GM08714 (cell line): Measurements from ENCODE around the gene TPTE.
"Not testable (repeated sequence)": the region's sequence is repeated elsewhere in the genome, so short reads cannot be mapped to it uniquely, and the experiment has no call there.

ENCODE experiments used
- H3K4me3 ChIP-seq: fragments of 200-500 bp; sonication (Bioruptor generic); 2 replicates; pipeline ENCODE4 v1.5.1; 2014; ENCODE audit warnings: mild to moderate bottlenecking, low read length, inconsistent platforms
- ZNF274 ChIP-seq: IDR thresholded peaks from 2 replicates; pipeline ENCODE4 v1.6.1; 2012; ENCODE audit warnings: mild to moderate bottlenecking, low read depth, low read length

The TPTE gene

GRCh38 chr21:10575311-10575667 is 53.9 kb downstream of the TPTE start:
- TF ChIP-seq ZNF274: no peak
- no peak overlapping the region for H3K4me3 ChIP-seq

GRCh38 chr21:10578910-10579309 is 57.5 kb downstream of the TPTE start:
- H3K4me3 ChIP-seq: not testable (repeated sequence)

GRCh38 chr21:10589115-10589514 is 67.7 kb downstream of the TPTE start:
- H3K4me3 ChIP-seq: not testable (repeated sequence)

- H3K4me3 ChIP-seq: not testable (repeated sequence)
Measured at GRCh38 chr21:10607074-10607473, 85.7 kb downstream of the TPTE start.

GRCh38 chr21:10614285-10614684 is 92.9 kb downstream of the TPTE start:
- not testable (repeated sequence) for H3K4me3 ChIP-seq

- H3K4me3 ChIP-seq: not testable (repeated sequence)
Measured at GRCh38 chr21:10616061-10616460, 94.7 kb downstream of the TPTE start.

- no peak for TF ChIP-seq ZNF274
- no peak overlapping the region for H3K4me3 ChIP-seq
Measured at GRCh38 chr21:10616535-10616934, 95.2 kb downstream of the TPTE start.

- H3K4me3 ChIP-seq: not testable (repeated sequence)
Measured at GRCh38 chr21:10617133-10617752, 95.9 kb downstream of the TPTE start.

GRCh38 chr21:10627316-10627863 is 106.0 kb downstream of the TPTE start:
- H3K4me3 ChIP-seq: no peak overlapping the region
- no peak for TF ChIP-seq ZNF274

GRCh38 chr21:10629239-10629638 is 107.9 kb downstream of the TPTE start:
- H3K4me3 ChIP-seq: not testable (repeated sequence)

- H3K4me3 ChIP-seq: not testable (repeated sequence)
Measured at GRCh38 chr21:10630829-10631228, 109.4 kb downstream of the TPTE start.

- not testable (repeated sequence) for H3K4me3 ChIP-seq
Measured at GRCh38 chr21:10631316-10631715, 109.9 kb downstream of the TPTE start.

GRCh38 chr21:10638144-10638543 is 116.8 kb downstream of the TPTE start:
- not testable (repeated sequence) for H3K4me3 ChIP-seq

GRCh38 chr21:10639123-10639522 is 117.7 kb downstream of the TPTE start:
- no peak overlapping the region for H3K4me3 ChIP-seq
- no peak for TF ChIP-seq ZNF274

- H3K4me3 ChIP-seq: not testable (repeated sequence)
Measured at GRCh38 chr21:10639746-10640145, 118.4 kb downstream of the TPTE start.

- no peak for TF ChIP-seq ZNF274
- no peak overlapping the region for H3K4me3 ChIP-seq
Measured at GRCh38 chr21:10640446-10640845, 119.1 kb downstream of the TPTE start.

GRCh38 chr21:10641107-10641506 is 119.7 kb downstream of the TPTE start:
- H3K4me3 ChIP-seq: no peak overlapping the region
- no peak for TF ChIP-seq ZNF274

GRCh38 chr21:10645667-10646066 is 124.3 kb downstream of the TPTE start:
- H3K4me3 ChIP-seq: not testable (repeated sequence)

GRCh38 chr21:10649350-10650149 is 128.2 kb downstream of the TPTE start:
- not testable (repeated sequence) for H3K4me3 ChIP-seq

GRCh38 chr21:10650297-10650696 is 128.9 kb downstream of the TPTE start:
- not testable (repeated sequence) for H3K4me3 ChIP-seq
